G401.6 (cell line): Measurements from ENCODE around the gene MANEA.
"Not testable (repeated sequence)": the region's sequence is repeated elsewhere in the genome, so short reads cannot be mapped to it uniquely, and the experiment has no call there.

Experiments
- FAIRE-seq: peaks from 2 replicates; lab custom pipeline; 2012; peaks lifted over from hg19 to GRCh38; lab: Jason Lieb, UNC

The MANEA gene

GRCh38 chr6:95577304-95578105 lies at the start of gene MANEA:
Gene MANEA (plus strand): TSS chr6:95577535. CDS start chr6:95586440, 8,905 bp downstream.
- no peak for FAIRE-seq

GRCh38 chr6:95529762-95530161 lies 47.6 kb upstream of the MANEA start:
- FAIRE-seq = no peak

GRCh38 chr6:95530176-95530819 lies 47.0 kb upstream of the MANEA start:
- no peak for FAIRE-seq

- FAIRE-seq = no peak
Measured at GRCh38 chr6:95543798-95544197, 33.5 kb upstream of the MANEA start.

GRCh38 chr6:95544517-95545225 lies 32.7 kb upstream of the MANEA start:
- no peak for FAIRE-seq

GRCh38 chr6:95545226-95545625 lies 32.1 kb upstream of the MANEA start:
- FAIRE-seq = no peak

GRCh38 chr6:95545686-95546085 lies 31.6 kb upstream of the MANEA start:
- FAIRE-seq = no peak

- no peak for FAIRE-seq
Measured at GRCh38 chr6:95546148-95546547, 31.2 kb upstream of the MANEA start.

- no peak for FAIRE-seq
Measured at GRCh38 chr6:95547043-95547442, 30.3 kb upstream of the MANEA start.

GRCh38 chr6:95548188-95548786 lies 29.0 kb upstream of the MANEA start:
- no peak for FAIRE-seq

GRCh38 chr6:95551678-95552324 lies 25.5 kb upstream of the MANEA start:
- no peak for FAIRE-seq

- FAIRE-seq = no peak
Measured at GRCh38 chr6:95553880-95554279, 23.5 kb upstream of the MANEA start.

GRCh38 chr6:95560956-95561355 lies 16.4 kb upstream of the MANEA start:
- not testable (repeated sequence) for FAIRE-seq

- FAIRE-seq = no peak
Measured at GRCh38 chr6:95569560-95569959, 7.8 kb upstream of the MANEA start.

GRCh38 chr6:95572098-95572497 lies 5.2 kb upstream of the MANEA start:
- no peak for FAIRE-seq

- FAIRE-seq = no peak
Measured at GRCh38 chr6:95574811-95575210, 2.5 kb upstream of the MANEA start.

- FAIRE-seq = no peak
Measured at GRCh38 chr6:95576218-95576997, 927 bp upstream of the MANEA start.

GRCh38 chr6:95576998-95577303 lies 384 bp upstream of the MANEA start:
- FAIRE-seq = no peak

GRCh38 chr6:95578106-95578410 lies 723 bp downstream of the MANEA start:
- no peak for FAIRE-seq

- no peak for FAIRE-seq
Measured at GRCh38 chr6:95581073-95581472, 3.7 kb downstream of the MANEA start.

GRCh38 chr6:95584226-95584625 lies 6.9 kb downstream of the MANEA start:
- not testable (repeated sequence) for FAIRE-seq

GRCh38 chr6:95587989-95588388 lies 10.7 kb downstream of the MANEA start:
- FAIRE-seq = no peak
